Measurements from ENCODE around the gene SPATA16.

GRCh38 chr3:172839679-172840078 is 301.4 kb downstream of the SPATA16 start:
- no peak for TF ChIP-seq CTCF (IDR thresholded peaks at IDR 0.05)
- no peak for TF ChIP-seq NR2C2 (CRISPR knock-in tag; IDR thresholded peaks at IDR 0.05)
- TF ChIP-seq TEAD4 (CRISPR knock-in tag; IDR thresholded peaks at IDR 0.05): no peak
